K562 (cell line): ENCODE measurements around the gene FOSL1. TPM values are rescaled to one million over a fixed set of nuclear protein-coding genes. Genes with fewer than 3 reads are reported as not detected.
A peak's percentile ranks its signal among the peaks of the same experiment; 100 is the strongest.

ENCODE experiments used
- CBFB ChIP-seq: sonication (generic); formaldehyde crosslinking; IDR thresholded peaks from 2 replicates; pipeline ENCODE4 v1.4.0; 2020; ENCODE audit warnings: mild to moderate bottlenecking, missing genetic modification reagents
- CREB1 ChIP-seq, 2 experiments: sonication (generic) in 1 of 2; formaldehyde crosslinking in 1 of 2; IDR thresholded peaks; 2 replicates each; pipeline versions ENCODE4 v1.6.1 to v1.8.0; 2012 to 2022; ENCODE audit warnings: inconsistent platforms in 1 of 2, mild to moderate bottlenecking in 1 of 2, missing genetic modification reagents in 1 of 2, moderate library complexity in 1 of 2
- DACH1 ChIP-seq: fragments of 450-650 bp; IDR thresholded peaks from 2 replicates; pipeline ENCODE4 v1.6.1; 2018; ENCODE audit not compliant: partially characterized antibody
- GABPA ChIP-seq: fragments of 200-800 bp; sonication (Bioruptor generic); conservative IDR thresholded peaks from 2 replicates; pipeline ENCODE4 v1.6.1; 2016; ENCODE audit warnings: low read depth, missing genetic modification characterization, missing compliant biosample characterization
- HDAC3 ChIP-seq: fragments of 450-650 bp; IDR thresholded peaks from 2 replicates; pipeline ENCODE4 v1.6.1; 2018; ENCODE audit warnings: borderline replicate concordance, mild to moderate bottlenecking, moderate library complexity; ENCODE audit not compliant: partially characterized antibody
- HDAC6 ChIP-seq: IDR thresholded peaks from 2 replicates; pipeline ENCODE4 v1.6.1; 2012; ENCODE audit warnings: low read depth, mild to moderate bottlenecking, control low read depth, inconsistent platforms, low read length, moderate library complexity
- ILF3 ChIP-seq: fragments of 450-650 bp; IDR thresholded peaks from 2 replicates; pipeline ENCODE4 v1.6.1; 2018; ENCODE audit warnings: antibody characterized with exemption, mild to moderate bottlenecking, moderate library complexity, borderline replicate concordance
- KHSRP ChIP-seq: fragments of 450-650 bp; IDR thresholded peaks from 2 replicates; pipeline ENCODE4 v1.6.1; 2017
- MCM5 ChIP-seq: fragments of 450-650 bp; IDR thresholded peaks from 2 replicates; pipeline ENCODE4 v1.6.1; 2016; ENCODE audit warnings: low read depth
- NR2C1 ChIP-seq, 2 experiments: fragments of 450-650 bp; IDR thresholded peaks; 2 replicates each; pipeline ENCODE4 v1.6.1; 2017; ENCODE audit warnings: mild to moderate bottlenecking in 2 of 2, antibody characterized with exemption in 1 of 2, inconsistent platforms in 1 of 2, missing compliant biosample characterization in 1 of 2, missing genetic modification characterization in 1 of 2
- NR4A1 ChIP-seq, 2 experiments: fragments of 250-450 bp in 1 of 2; fragments of 450-650 bp in 1 of 2; sonication (Bioruptor Pico) in 1 of 2; IDR thresholded peaks; 2 replicates each; pipeline versions ENCODE4 v1.4.0 to v1.6.1; 2016 to 2020; ENCODE audit warnings: mild to moderate bottlenecking in 2 of 2, missing compliant biosample characterization in 1 of 2, missing genetic modification characterization in 1 of 2, moderate library complexity in 1 of 2
- POLR2B ChIP-seq: fragments of 450-650 bp; IDR thresholded peaks from 2 replicates; pipeline ENCODE4 v1.6.1; 2018; ENCODE audit warnings: low read depth; ENCODE audit not compliant: partially characterized antibody
- SETDB1 ChIP-seq: IDR thresholded peaks from one replicate; pipeline ENCODE4 v1.6.1; 2012; ENCODE audit warnings: low read length, control low read depth, inconsistent platforms
- SMARCE1 ChIP-seq: fragments of 450-650 bp; IDR thresholded peaks from 2 replicates; pipeline ENCODE4 v1.7.1; 2016; ENCODE audit warnings: mild to moderate bottlenecking
- WHSC1 ChIP-seq: IDR thresholded peaks from one replicate; pipeline ENCODE4 v1.6.1; 2012; ENCODE audit warnings: low read length, control low read depth, inconsistent platforms
- ZBTB8A ChIP-seq: fragments of 450-650 bp; IDR thresholded peaks from 2 replicates; pipeline ENCODE4 v1.6.1; 2018; ENCODE audit warnings: mild to moderate bottlenecking, moderate library complexity; ENCODE audit not compliant: partially characterized antibody
- ZKSCAN3 ChIP-seq: fragments of 250-450 bp; sonication (Bioruptor Pico); IDR thresholded peaks from 2 replicates; pipeline ENCODE4 v1.4.0; 2020
- ZNF23 ChIP-seq: fragments of 250-450 bp; sonication (Bioruptor Pico); IDR thresholded peaks from 2 replicates; pipeline ENCODE4 v1.4.0; 2020; ENCODE audit warnings: mild to moderate bottlenecking
- ZNF766 ChIP-seq: fragments of 200-800 bp; sonication (Bioruptor generic); conservative IDR thresholded peaks from 2 replicates; pipeline ENCODE4 v1.6.1; 2016; ENCODE audit warnings: missing genetic modification characterization, missing compliant biosample characterization
- ZZZ3 ChIP-seq: fragments of 450-650 bp; IDR thresholded peaks from 2 replicates; pipeline ENCODE4 v1.6.1; 2016; ENCODE audit warnings: antibody characterized with exemption, mild to moderate bottlenecking, moderate library complexity
- polyA plus RNA-seq, 8 experiments: library from polyadenylated mRNA; depleted of rRNA in 4 of 8; stranded (reverse) in 5 of 8; unstranded in 3 of 8; fragments of >200 nt; fragmentation: Nextera tagmentation in 2 of 8; fragmentation: Illumina TruSeq in 1 of 8; extraction: Ambion mirVana in 2 of 8; extraction: Trizol in 1 of 8; gene quantifications; 2 replicates each; pipeline versions ENCODE4 v1.2.1 to v1.2.3, GENCODE V29; 2011 to 2014; ENCODE audit warnings: inconsistent platforms in 1 of 8, missing spikeins in 1 of 8
- total RNA-seq, 7 experiments: library from RNA; depleted of rRNA in 6 of 7; stranded (reverse); fragments of >200 nt in 6 of 7; fragmentation: Illumina TruSeq in 2 of 7; extraction: Trizol in 2 of 7; gene quantifications; 2 replicates each; pipeline versions ENCODE4 v1.2.1 to v1.2.3, GENCODE V29; 2011 to 2021; ENCODE audit warnings: low replicate concordance in 1 of 7
- TF ChIP-seq, protein P1 (sequence below), 2 experiments: IDR thresholded peaks; 2 replicates each; pipeline ENCODE4 v1.6.1; 2012; ENCODE audit warnings: improper control_type of control experiment in 2 of 2, low read depth in 2 of 2, low read length in 2 of 2, borderline replicate concordance in 1 of 2
- TF ChIP-seq, protein P2 (sequence below): fragments of 450-650 bp; IDR thresholded peaks from 2 replicates; pipeline ENCODE4 v1.6.1; 2017; ENCODE audit warnings: mild to moderate bottlenecking, moderate library complexity
- TF ChIP-seq, protein P3 (sequence below): fragments of 450-650 bp; formaldehyde crosslinking; IDR thresholded peaks from 2 replicates; pipeline ENCODE4 v1.4.0; 2020; ENCODE audit warnings: mild to moderate bottlenecking, moderate library complexity

The FOSL1 gene
- total and polyA plus RNA-seq, 9 of the 15 experiments (the other 6 are each of a cell fraction or from before 2014, with no cell fraction given), result 3.5 to 39.6 (median 10.0) TPM

DNA sequence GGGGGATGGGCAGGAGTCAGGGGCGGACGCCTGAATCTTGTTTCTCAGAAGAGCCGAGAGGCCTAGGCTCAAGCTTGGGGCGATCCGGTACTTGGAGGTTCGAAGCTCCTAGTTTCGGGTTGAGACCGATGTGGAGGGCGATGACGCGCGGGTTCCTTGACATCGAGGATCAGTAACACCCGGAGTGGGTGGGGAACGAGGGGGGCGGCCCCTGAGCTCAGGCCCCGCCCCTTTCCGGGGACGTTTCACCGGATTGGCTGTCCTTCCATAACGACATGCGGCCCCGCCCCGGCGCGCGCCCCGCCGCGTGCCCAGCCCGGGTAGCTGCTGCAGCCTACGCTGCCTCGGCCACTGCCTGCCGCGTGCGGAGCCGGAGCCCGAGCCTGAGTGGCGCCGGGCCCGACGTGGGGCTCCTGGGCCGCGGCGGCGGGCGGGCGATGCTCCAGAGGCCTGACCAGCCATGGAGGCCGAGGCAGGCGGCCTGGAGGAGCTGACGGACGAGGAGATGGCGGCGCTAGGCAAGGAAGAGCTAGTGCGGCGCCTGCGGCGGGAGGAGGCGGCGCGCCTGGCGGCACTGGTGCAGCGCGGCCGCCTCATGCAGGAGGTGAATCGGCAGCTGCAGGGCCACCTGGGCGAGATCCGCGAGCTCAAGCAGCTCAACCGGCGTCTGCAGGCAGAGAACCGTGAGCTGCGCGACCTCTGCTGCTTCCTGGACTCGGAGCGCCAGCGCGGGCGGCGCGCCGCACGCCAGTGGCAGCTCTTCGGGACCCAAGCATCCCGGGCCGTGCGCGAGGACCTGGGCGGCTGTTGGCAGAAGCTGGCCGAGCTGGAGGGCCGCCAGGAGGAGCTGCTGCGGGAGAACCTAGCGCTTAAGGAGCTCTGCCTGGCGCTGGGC lies 9.6 kb downstream of the FOSL1 start, which contains the start of gene CCDC85B (continued):
- no peak for TF ChIP-seq WHSC1
- no peak for TF ChIP-seq MCM5
- no peak for TF ChIP-seq ZKSCAN3 (CRISPR knock-in tag)
- peak; percentile 55; the same call in 1 of the 2 replicates for TF ChIP-seq ZNF766 (CRISPR knock-in tag)
- TF ChIP-seq ZZZ3, result no peak
- no peak for TF ChIP-seq SETDB1
- no peak for TF ChIP-seq KHSRP
- TF ChIP-seq SMARCE1, result no peak
- TF ChIP-seq HDAC3, result no peak
- peak; percentile 8 for TF ChIP-seq POLR2B
- TF ChIP-seq HDAC6, result no peak
- TF ChIP-seq CBFB (CRISPR knock-in tag), result no peak
- TF ChIP-seq, protein P1, sequence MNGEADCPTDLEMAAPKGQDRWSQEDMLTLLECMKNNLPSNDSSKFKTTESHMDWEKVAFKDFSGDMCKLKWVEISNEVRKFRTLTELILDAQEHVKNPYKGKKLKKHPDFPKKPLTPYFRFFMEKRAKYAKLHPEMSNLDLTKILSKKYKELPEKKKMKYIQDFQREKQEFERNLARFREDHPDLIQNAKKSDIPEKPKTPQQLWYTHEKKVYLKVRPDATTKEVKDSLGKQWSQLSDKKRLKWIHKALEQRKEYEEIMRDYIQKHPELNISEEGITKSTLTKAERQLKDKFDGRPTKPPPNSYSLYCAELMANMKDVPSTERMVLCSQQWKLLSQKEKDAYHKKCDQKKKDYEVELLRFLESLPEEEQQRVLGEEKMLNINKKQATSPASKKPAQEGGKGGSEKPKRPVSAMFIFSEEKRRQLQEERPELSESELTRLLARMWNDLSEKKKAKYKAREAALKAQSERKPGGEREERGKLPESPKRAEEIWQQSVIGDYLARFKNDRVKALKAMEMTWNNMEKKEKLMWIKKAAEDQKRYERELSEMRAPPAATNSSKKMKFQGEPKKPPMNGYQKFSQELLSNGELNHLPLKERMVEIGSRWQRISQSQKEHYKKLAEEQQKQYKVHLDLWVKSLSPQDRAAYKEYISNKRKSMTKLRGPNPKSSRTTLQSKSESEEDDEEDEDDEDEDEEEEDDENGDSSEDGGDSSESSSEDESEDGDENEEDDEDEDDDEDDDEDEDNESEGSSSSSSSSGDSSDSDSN (IDR thresholded peaks at IDR 0.05; ENCODE audit: borderline replicate concordance in 1 of 2, low read depth in 2 of 2, low read length in 2 of 2), result no peak
- no peak for TF ChIP-seq DACH1
- TF ChIP-seq GABPA (tag), result no peak; the same call in 1 of the 2 replicates
- no peak for TF ChIP-seq NR2C1 (IDR thresholded peaks at IDR 0.05)
- TF ChIP-seq NR2C1 (tag; IDR thresholded peaks at IDR 0.05), result no peak
- TF ChIP-seq, protein P2, sequence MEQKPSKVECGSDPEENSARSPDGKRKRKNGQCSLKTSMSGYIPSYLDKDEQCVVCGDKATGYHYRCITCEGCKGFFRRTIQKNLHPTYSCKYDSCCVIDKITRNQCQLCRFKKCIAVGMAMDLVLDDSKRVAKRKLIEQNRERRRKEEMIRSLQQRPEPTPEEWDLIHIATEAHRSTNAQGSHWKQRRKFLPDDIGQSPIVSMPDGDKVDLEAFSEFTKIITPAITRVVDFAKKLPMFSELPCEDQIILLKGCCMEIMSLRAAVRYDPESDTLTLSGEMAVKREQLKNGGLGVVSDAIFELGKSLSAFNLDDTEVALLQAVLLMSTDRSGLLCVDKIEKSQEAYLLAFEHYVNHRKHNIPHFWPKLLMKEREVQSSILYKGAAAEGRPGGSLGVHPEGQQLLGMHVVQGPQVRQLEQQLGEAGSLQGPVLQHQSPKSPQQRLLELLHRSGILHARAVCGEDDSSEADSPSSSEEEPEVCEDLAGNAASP, result no peak
- TF ChIP-seq, protein P3, sequence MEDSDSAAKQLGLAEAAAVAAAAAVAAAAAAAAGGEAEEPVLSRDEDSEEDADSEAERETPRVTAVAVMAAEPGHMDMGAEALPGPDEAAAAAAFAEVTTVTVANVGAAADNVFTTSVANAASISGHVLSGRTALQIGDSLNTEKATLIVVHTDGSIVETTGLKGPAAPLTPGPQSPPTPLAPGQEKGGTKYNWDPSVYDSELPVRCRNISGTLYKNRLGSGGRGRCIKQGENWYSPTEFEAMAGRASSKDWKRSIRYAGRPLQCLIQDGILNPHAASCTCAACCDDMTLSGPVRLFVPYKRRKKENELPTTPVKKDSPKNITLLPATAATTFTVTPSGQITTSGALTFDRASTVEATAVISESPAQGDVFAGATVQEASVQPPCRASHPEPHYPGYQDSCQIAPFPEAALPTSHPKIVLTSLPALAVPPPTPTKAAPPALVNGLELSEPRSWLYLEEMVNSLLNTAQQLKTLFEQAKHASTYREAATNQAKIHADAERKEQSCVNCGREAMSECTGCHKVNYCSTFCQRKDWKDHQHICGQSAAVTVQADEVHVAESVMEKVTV, result 0 out of 2 replicates have a peak, but pooled peaks have one; percentile 10
- peak; percentile 83; the same call in 1 of the 2 replicates for TF ChIP-seq ILF3
- TF ChIP-seq CREB1 (IDR thresholded peaks at IDR 0.05), result peak; percentile 68
- TF ChIP-seq CREB1 (CRISPR knock-in tag; IDR thresholded peaks at IDR 0.05), result no peak; the same call in 1 of the 2 replicates
- no peak for TF ChIP-seq ZNF23 (CRISPR knock-in tag)
- no peak for TF ChIP-seq ZBTB8A
- peak; percentile 78; the same call in 1 of the 2 replicates for TF ChIP-seq NR4A1 (CRISPR knock-in tag; IDR thresholded peaks at IDR 0.05)
- peak; percentile 66; the same call in 1 of the 2 replicates for TF ChIP-seq NR4A1 (tag; IDR thresholded peaks at IDR 0.05)
